ENCODE data around the gene DNAH11. TPM values are rescaled to one million over a fixed set of nuclear protein-coding genes. Genes with fewer than 3 reads are reported as not detected.

The DNAH11 gene
- total and polyA plus RNA-seq, 2 of the 13 experiments (the other 11 are each of a cell fraction or from before 2014, with no cell fraction given) = not detected

DNA sequence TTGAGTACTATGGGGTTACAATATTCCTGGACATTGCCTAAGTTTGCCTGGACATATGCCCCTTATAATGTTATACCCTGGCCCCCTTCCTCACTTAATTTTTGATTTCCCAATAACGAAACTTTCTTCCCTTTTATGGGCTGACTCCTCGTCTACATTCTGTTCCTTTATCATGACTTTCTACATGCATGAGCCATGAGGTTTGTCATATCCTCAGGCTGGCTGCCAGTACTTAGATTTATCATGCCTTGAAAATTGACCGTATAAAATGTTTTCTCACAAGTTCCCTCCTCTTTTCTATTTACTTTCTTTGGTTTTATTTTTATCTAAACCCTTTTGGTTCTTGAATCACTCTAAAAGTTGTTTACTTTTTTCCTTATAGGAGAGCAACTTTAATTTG, 4.7 kb downstream of the DNAH11 start:
- Histone ChIP-seq H3K4me3 (replicated peaks in 1 of 3; ENCODE audit: insufficient read depth in 1 of 3, low read depth in 2 of 3, low read length in 3 of 3) (no peak overlapping the region), H4K20me1 (ENCODE audit: insufficient read depth, low read length) (no peaks in the 10 kb centered on the region), H3K9ac (ENCODE audit: insufficient read depth, low read depth, low read length) (no peak overlapping the region), H3K4me1 (ENCODE audit: insufficient read depth, low read length) (no peaks in the 10 kb centered on the region), H3K4me2 (ENCODE audit: low read depth, low read length) (no peak overlapping the region), H3K36me3 (replicated peaks in 1 of 2; ENCODE audit: control insufficient read depth in 1 of 2, insufficient read depth in 2 of 2, low read length in 2 of 2) (no peaks in the 10 kb centered on the region), H3K9me3 (ENCODE audit: low read length) (no peaks in the 10 kb centered on the region), H3K27me3 (ENCODE audit: control insufficient read depth in 1 of 2, insufficient read depth in 2 of 2, low read length in 2 of 2) (peaks cover 0 to 20% of the 10 kb centered on the region in 2 experiments; a peak in 2 of 5 replicates), H3K79me2 (ENCODE audit: insufficient read depth, low read length) (no peaks in the 10 kb centered on the region), H2AFZ (ENCODE audit: low read length) (no peak overlapping the region), H3K27ac (ENCODE audit: extremely low read length, insufficient read depth, low read length) (no peak overlapping the region)
- FAIRE-seq (no peak), DNase-seq (ENCODE audit: low spot score) (no peak), ATAC-seq (no peak)
- ChIA-PET POLR2A (no interaction called here), CTCF (ENCODE audit: low intra/inter-chr PET ratio, low total read pairs) (no interaction called here)
- in situ Hi-C loops (cut with HindIII; ENCODE audit: extremely low pct_ligation_motif_present, low pct_unique_long_range_greater_than_20kb) = loop anchor here (25.0 kb wide), 1 partner anchor 215 kb away; no protein-coding TSS in a partner anchor
- TF ChIP-seq, protein P1, sequence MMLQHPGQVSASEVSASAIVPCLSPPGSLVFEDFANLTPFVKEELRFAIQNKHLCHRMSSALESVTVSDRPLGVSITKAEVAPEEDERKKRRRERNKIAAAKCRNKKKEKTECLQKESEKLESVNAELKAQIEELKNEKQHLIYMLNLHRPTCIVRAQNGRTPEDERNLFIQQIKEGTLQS (CRISPR knock-in tag; IDR thresholded peaks at IDR 0.05) = no peak
- TF ChIP-seq CBX1 (IDR thresholded peaks at IDR 0.05; ENCODE audit: low read depth) = no peak
- no peak for TF ChIP-seq SYNCRIP (IDR thresholded peaks at IDR 0.05; ENCODE audit: insufficient read depth, low read depth, low read length)
- TF ChIP-seq BCL6 (CRISPR knock-in tag; IDR thresholded peaks at IDR 0.05) = no peak
- TF ChIP-seq, protein P2, sequence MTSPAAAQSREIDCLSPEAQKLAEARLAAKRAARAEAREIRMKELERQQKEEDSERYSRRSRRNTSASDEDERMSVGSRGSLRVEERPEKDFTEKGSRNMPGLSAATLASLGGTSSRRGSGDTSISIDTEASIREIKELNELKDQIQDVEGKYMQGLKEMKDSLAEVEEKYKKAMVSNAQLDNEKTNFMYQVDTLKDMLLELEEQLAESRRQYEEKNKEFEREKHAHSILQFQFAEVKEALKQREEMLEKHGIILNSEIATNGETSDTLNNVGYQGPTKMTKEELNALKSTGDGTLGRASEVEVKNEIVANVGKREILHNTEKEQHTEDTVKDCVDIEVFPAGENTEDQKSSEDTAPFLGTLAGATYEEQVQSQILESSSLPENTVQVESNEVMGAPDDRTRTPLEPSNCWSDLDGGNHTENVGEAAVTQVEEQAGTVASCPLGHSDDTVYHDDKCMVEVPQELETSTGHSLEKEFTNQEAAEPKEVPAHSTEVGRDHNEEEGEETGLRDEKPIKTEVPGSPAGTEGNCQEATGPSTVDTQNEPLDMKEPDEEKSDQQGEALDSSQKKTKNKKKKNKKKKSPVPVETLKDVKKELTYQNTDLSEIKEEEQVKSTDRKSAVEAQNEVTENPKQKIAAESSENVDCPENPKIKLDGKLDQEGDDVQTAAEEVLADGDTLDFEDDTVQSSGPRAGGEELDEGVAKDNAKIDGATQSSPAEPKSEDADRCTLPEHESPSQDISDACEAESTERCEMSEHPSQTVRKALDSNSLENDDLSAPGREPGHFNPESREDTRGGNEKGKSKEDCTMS (CRISPR knock-in tag; conservative IDR thresholded peaks at IDR 0.05) = no peak
- TF ChIP-seq KDM2A (CRISPR knock-in tag; IDR thresholded peaks at IDR 0.05; ENCODE audit: borderline replicate concordance, low read depth) = no peak
- TF ChIP-seq SALL2 (CRISPR knock-in tag; IDR thresholded peaks at IDR 0.05) = no peak
- TF ChIP-seq, protein P3, sequence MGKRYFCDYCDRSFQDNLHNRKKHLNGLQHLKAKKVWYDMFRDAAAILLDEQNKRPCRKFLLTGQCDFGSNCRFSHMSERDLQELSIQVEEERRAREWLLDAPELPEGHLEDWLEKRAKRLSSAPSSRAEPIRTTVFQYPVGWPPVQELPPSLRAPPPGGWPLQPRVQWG (CRISPR knock-in tag; IDR thresholded peaks at IDR 0.05; ENCODE audit: borderline replicate concordance, low read depth) = no peak
- TF ChIP-seq, protein P4, sequence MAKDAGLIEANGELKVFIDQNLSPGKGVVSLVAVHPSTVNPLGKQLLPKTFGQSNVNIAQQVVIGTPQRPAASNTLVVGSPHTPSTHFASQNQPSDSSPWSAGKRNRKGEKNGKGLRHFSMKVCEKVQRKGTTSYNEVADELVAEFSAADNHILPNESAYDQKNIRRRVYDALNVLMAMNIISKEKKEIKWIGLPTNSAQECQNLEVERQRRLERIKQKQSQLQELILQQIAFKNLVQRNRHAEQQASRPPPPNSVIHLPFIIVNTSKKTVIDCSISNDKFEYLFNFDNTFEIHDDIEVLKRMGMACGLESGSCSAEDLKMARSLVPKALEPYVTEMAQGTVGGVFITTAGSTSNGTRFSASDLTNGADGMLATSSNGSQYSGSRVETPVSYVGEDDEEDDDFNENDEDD (CRISPR knock-in tag; IDR thresholded peaks at IDR 0.05; ENCODE audit: borderline replicate concordance) = no peak
- intact Hi-C loops (cut with micrococcal nuclease; ENCODE audit: unreplicated experiment) = no loop called here
- WGBS (ENCODE audit: low lambda C conversion rate) = 28% methylated on average over 3 of the region's 3 CpGs
- no TSS peak for BruUV-seq (replicated peaks)

All from HepG2 (cell line).